ENCODE results near the gene VEZF1.

The VEZF1 gene

GRCh38 chr17:57987581-57988300, at the start of gene VEZF1:
TSS of gene VEZF1 (minus strand) at chr17:57988254. CDS start at chr17:57988111, 143 bp downstream.
- DNase-seq (ENCODE audit: low read depth in 2 of 2), result peak; percentile 54 to 65

GRCh38 chr17:58032691-58033415, 44.8 kb upstream of the VEZF1 start:
- no peak for DNase-seq (ENCODE audit: low read depth in 2 of 2)

- no peak for DNase-seq (ENCODE audit: low read depth in 2 of 2)
These were observed 40.5 kb upstream of the VEZF1 start for GRCh38 chr17:58028578-58028977.

- no peak for DNase-seq (ENCODE audit: low read depth in 2 of 2)
These were observed 32.3 kb upstream of the VEZF1 start for GRCh38 chr17:58020401-58020800.

GRCh38 chr17:58019521-58019920, 31.5 kb upstream of the VEZF1 start:
- no peak for DNase-seq (ENCODE audit: low read depth in 2 of 2)

- no peak for DNase-seq (ENCODE audit: low read depth in 2 of 2)
These were observed 31.0 kb upstream of the VEZF1 start for GRCh38 chr17:58019039-58019438.

- no peak for DNase-seq (ENCODE audit: low read depth in 2 of 2)
These were observed 22.2 kb upstream of the VEZF1 start for GRCh38 chr17:58010067-58010799.

- no peak for DNase-seq (ENCODE audit: low read depth in 2 of 2)
These were observed 20.0 kb upstream of the VEZF1 start for GRCh38 chr17:58007781-58008706.

- peak; percentile 96 for DNase-seq (ENCODE audit: low read depth in 2 of 2)
These were observed 19.1 kb upstream of the VEZF1 start, which contains the start of gene SRSF1 for GRCh38 chr17:58006924-58007780. TSS of gene SRSF1 (minus strand) at chr17:58007246. CDS start at chr17:58007137, 109 bp downstream.

- DNase-seq (ENCODE audit: low read depth in 2 of 2), result peak; percentile 14 to 30
These were observed 18.5 kb upstream of the VEZF1 start for GRCh38 chr17:58006560-58006923.

- peak in 1 of 2 donors; percentile 43 for DNase-seq (ENCODE audit: low read depth in 2 of 2)
These were observed 17.9 kb upstream of the VEZF1 start for GRCh38 chr17:58005728-58006559.

GRCh38 chr17:58005031-58005727, 17.1 kb upstream of the VEZF1 start:
- no peak for DNase-seq (ENCODE audit: low read depth in 2 of 2)

- DNase-seq (ENCODE audit: low read depth in 2 of 2), result no peak
These were observed 16.0 kb upstream of the VEZF1 start for GRCh38 chr17:58004060-58004459.

- DNase-seq (ENCODE audit: low read depth in 2 of 2), result no peak
These were observed 14.9 kb upstream of the VEZF1 start for GRCh38 chr17:58002973-58003372.

GRCh38 chr17:58002154-58002948, 14.3 kb upstream of the VEZF1 start:
- no peak for DNase-seq (ENCODE audit: low read depth in 2 of 2)

GRCh38 chr17:58001461-58002124, 13.5 kb upstream of the VEZF1 start:
- DNase-seq (ENCODE audit: low read depth in 2 of 2), result no peak

GRCh38 chr17:57999496-58000017, 11.5 kb upstream of the VEZF1 start:
- DNase-seq (ENCODE audit: low read depth in 2 of 2), result no peak

Data from stimulated activated CD8-positive, alpha-beta memory T cell treated with anti-CD3 and anti-CD28 coated beads, Interleukin-15, amount 100 ng/mL, for 4 hours (primary cell).